Endothelial cell of umbilical vein (primary cell): ENCODE measurements around the gene ESYT3. TPM values are rescaled to one million over a fixed set of nuclear protein-coding genes. Genes with fewer than 3 reads are reported as not detected.

Experiments
- BruUV-seq: library from RNA; stranded (reverse); fragments of 400-500 nt; replicated peaks from 2 replicates; lab custom pipeline; 2021; lab: Mats Ljungman, UMichigan
- CTCF ChIA-PET: fragments of 300-600, 350-600 bp; sonication (Branson Sonifier 250); formaldehyde crosslinking; loops from one replicate; lab custom pipeline; 2021; ENCODE audit warnings: antibody characterized with exemption, inconsistent platforms; lab: Charles Lee
- POLR2A ChIA-PET: fragments of 300-600, 350-600 bp; sonication (Branson Sonifier 250); formaldehyde crosslinking; loops from one replicate; lab custom pipeline; 2021; ENCODE audit warnings: antibody characterized with exemption, inconsistent platforms; lab: Charles Lee
- DNase-seq: peaks from one replicate; pipeline ENCODE4 v3.0.0-alpha.2; 2011; ENCODE audit warnings: low read depth, low spot score
- FAIRE-seq: peaks from 2 replicates; lab custom pipeline; 2011; peaks lifted over from hg19 to GRCh38; lab: Jason Lieb, UNC
- H2AFZ ChIP-seq: 2 replicates; pipeline ENCODE4 v1.6.0; 2012; ENCODE audit warnings: low read depth, low read length, control low read depth, inconsistent platforms
- H3K27ac ChIP-seq: 2 replicates; pipeline ENCODE4 v1.5.1; 2011; ENCODE audit warnings: low read depth, mild to moderate bottlenecking, control low read depth, low read length, moderate library complexity; ENCODE audit not compliant: insufficient read depth
- H3K27me3 ChIP-seq, 2 experiments: 2 replicates each; pipeline versions ENCODE4 v1.6.0 to v1.6.1; 2011; ENCODE audit warnings: low read length in 2 of 2, mixed read lengths in 1 of 2; ENCODE audit not compliant: control insufficient read depth in 2 of 2, insufficient read depth in 2 of 2
- H3K36me3 ChIP-seq, 2 experiments: 2 replicates in 1 of 2; 3 replicates in 1 of 2; pipeline ENCODE4 v1.5.1; 2011; ENCODE audit warnings: low read length in 2 of 2, mild to moderate bottlenecking in 1 of 2, moderate library complexity in 1 of 2; ENCODE audit not compliant: control insufficient read depth in 2 of 2, insufficient read depth in 2 of 2; ENCODE audit errors: extremely low read depth in 1 of 2
- H3K4me1 ChIP-seq: 3 replicates; pipeline ENCODE4 v1.5.1; 2011; ENCODE audit warnings: mild to moderate bottlenecking, low read length; ENCODE audit not compliant: control insufficient read depth, insufficient read depth; ENCODE audit errors: extremely low read depth
- H3K4me2 ChIP-seq: 2 replicates; pipeline ENCODE4 v1.6.1; 2011; ENCODE audit warnings: low read length, control low read depth, mixed read lengths; ENCODE audit not compliant: insufficient read depth
- H3K4me3 ChIP-seq, 3 experiments: fragments of 200-600 bp in 1 of 3; sonication (generic), shearing (Covaris generic) in 1 of 3; replicated peaks in 1 of 3; 2 replicates each; pipeline ENCODE4 v1.5.1; 2011 to 2016; ENCODE audit warnings: control low read depth in 3 of 3, low read length in 3 of 3, mild to moderate bottlenecking in 2 of 3, inconsistent platforms in 1 of 3, low read depth in 1 of 3, moderate library complexity in 1 of 3; ENCODE audit not compliant: insufficient read depth in 1 of 3
- H3K79me2 ChIP-seq: 2 replicates; pipeline ENCODE4 v1.6.0; 2012; ENCODE audit warnings: low read length, inconsistent platforms; ENCODE audit not compliant: control insufficient read depth, insufficient read depth
- H3K9ac ChIP-seq: replicated peaks from 2 replicates; pipeline ENCODE3; 2011; ENCODE audit warnings: low read length, control low read depth; ENCODE audit not compliant: insufficient read depth; ENCODE audit errors: extremely low read depth
- H3K9me1 ChIP-seq: replicated peaks from 3 replicates; pipeline ENCODE4 v1.6.0; 2011; ENCODE audit warnings: mild to moderate bottlenecking, low read length; ENCODE audit not compliant: control insufficient read depth, insufficient read depth; ENCODE audit errors: extremely low read depth
- H3K9me3 ChIP-seq: replicated peaks from 2 replicates; pipeline ENCODE4 v1.5.1; 2012; ENCODE audit warnings: low read length, inconsistent platforms; ENCODE audit not compliant: control insufficient read depth, insufficient read depth
- H4K20me1 ChIP-seq: replicated peaks from 2 replicates; pipeline ENCODE3; 2011; ENCODE audit warnings: mild to moderate bottlenecking, low read length; ENCODE audit not compliant: control insufficient read depth, insufficient read depth; ENCODE audit errors: extremely low read depth
- EZH2 ChIP-seq: IDR thresholded peaks from 2 replicates; pipeline ENCODE4 v1.6.1; 2012; ENCODE audit warnings: borderline replicate concordance, low read depth, mild to moderate bottlenecking, moderate library complexity, low read length, inconsistent platforms; ENCODE audit not compliant: severe bottlenecking
- FOS ChIP-seq: IDR thresholded peaks from 2 replicates; pipeline ENCODE4 v1.6.1; 2011; ENCODE audit warnings: mild to moderate bottlenecking, low read length, moderate library complexity, borderline replicate concordance; ENCODE audit not compliant: insufficient read depth
- GATA2 ChIP-seq: IDR thresholded peaks from 2 replicates; pipeline ENCODE4 v1.7.0; 2011; ENCODE audit warnings: low read depth, mild to moderate bottlenecking, moderate library complexity, mixed read lengths, low read length; ENCODE audit not compliant: insufficient read length, insufficient read depth
- JUN ChIP-seq: IDR thresholded peaks from 2 replicates; pipeline ENCODE4 v1.6.1; 2011; ENCODE audit warnings: borderline replicate concordance, low read depth; ENCODE audit not compliant: insufficient read length, insufficient read depth
- MYC ChIP-seq: IDR thresholded peaks from one replicate; pipeline ENCODE4 v1.6.1; 2011; ENCODE audit warnings: mild to moderate bottlenecking, low read depth, low read length
- POLR2A ChIP-seq: IDR thresholded peaks from 2 replicates; pipeline ENCODE4 v1.6.1; 2012; ENCODE audit warnings: low read depth, mild to moderate bottlenecking, control low read depth, low read length
- POLR2AphosphoS5 ChIP-seq: IDR thresholded peaks from 2 replicates; pipeline ENCODE4 v1.6.1; 2012; ENCODE audit warnings: low read depth, mild to moderate bottlenecking, control low read depth, low read length, moderate library complexity; ENCODE audit not compliant: insufficient read depth
- dilution Hi-C: fragments of 300-500 bp; cut with MboI; formaldehyde crosslinking; loops from one replicate; pipeline ENCODE4 v1.15.0; 2019; ENCODE audit warnings: low sequenced_read_pairs; ENCODE audit not compliant: extremely low pct_ligation_motif_present
- intact Hi-C: fragments of 100-400 bp; cut with micrococcal nuclease; formaldehyde crosslinking; loops from one replicate; pipeline ENCODE4 v1.10.0; 2022
- polyA plus RNA-seq, 4 experiments: library from polyadenylated mRNA; depleted of rRNA in 3 of 4; stranded (reverse) in 3 of 4; unstranded in 1 of 4; fragments of >200 nt; gene quantifications; 2 replicates each; pipeline versions ENCODE4 v1.2.1 to v1.2.3, GENCODE V29; 2011 to 2012; ENCODE audit warnings: missing spikeins in 1 of 4
- total RNA-seq: library from RNA; stranded (reverse); gene quantifications from 2 replicates; pipeline ENCODE4 v1.2.3, GENCODE V29; 2021
- TF ChIP-seq, protein P1 (sequence below): IDR thresholded peaks from 2 replicates; pipeline ENCODE4 v1.6.1; 2011; ENCODE audit not compliant: insufficient read depth, insufficient read length
- TF ChIP-seq, protein P2 (sequence below), 2 donors: IDR thresholded peaks; 1 replicate in 1 of 2; 2 replicates in 1 of 2; pipeline ENCODE4 v1.5.1; 2011; ENCODE audit warnings: low read length in 2 of 2, mild to moderate bottlenecking in 2 of 2, moderate library complexity in 2 of 2, control low read depth in 1 of 2, inconsistent platforms in 1 of 2, low read depth in 1 of 2; ENCODE audit not compliant: insufficient read depth in 1 of 2; ENCODE audit errors: extremely low read depth in 1 of 2

ESYT3 gene
- total and polyA plus RNA-seq, 2 donors (not counting 3 experiments of a cell fraction or from before 2014, with no cell fraction given) = not detected

GRCh38 chr3:138443091-138443490 lies 8.7 kb downstream of the ESYT3 start:
- ChIA-PET POLR2A (no interaction called here), CTCF (interaction anchor here (1.0 kb wide), 1 partner anchor 493 kb away, joined by 3 read pairs; no protein-coding TSS in a partner anchor)
- Histone ChIP-seq H3K4me3 (no peak overlapping the region), H4K20me1 (no peaks in the 10 kb centered on the region), H3K27me3 (peaks cover 2 to 3% of the 10 kb centered on the region in 2 experiments), H3K27ac (no peak overlapping the region), H3K4me1 (no peaks in the 10 kb centered on the region), H3K4me2 (no peak overlapping the region), H3K9me3 (no peaks in the 10 kb centered on the region), H2AFZ (no peak overlapping the region), H3K79me2 (no peaks in the 10 kb centered on the region), H3K9me1 (no peaks in the 10 kb centered on the region), H3K36me3 (no peaks in the 10 kb centered on the region), H3K9ac (no peak overlapping the region)
- BruUV-seq = no TSS peak
- dilution Hi-C loops (no loop called here), intact Hi-C loops (no loop called here)
- DNase-seq = no peak
- no peak for FAIRE-seq
- TF ChIP-seq JUN (no peak), POLR2A (no peak), POLR2AphosphoS5 (no peak), GATA2 (no peak)

DNA sequence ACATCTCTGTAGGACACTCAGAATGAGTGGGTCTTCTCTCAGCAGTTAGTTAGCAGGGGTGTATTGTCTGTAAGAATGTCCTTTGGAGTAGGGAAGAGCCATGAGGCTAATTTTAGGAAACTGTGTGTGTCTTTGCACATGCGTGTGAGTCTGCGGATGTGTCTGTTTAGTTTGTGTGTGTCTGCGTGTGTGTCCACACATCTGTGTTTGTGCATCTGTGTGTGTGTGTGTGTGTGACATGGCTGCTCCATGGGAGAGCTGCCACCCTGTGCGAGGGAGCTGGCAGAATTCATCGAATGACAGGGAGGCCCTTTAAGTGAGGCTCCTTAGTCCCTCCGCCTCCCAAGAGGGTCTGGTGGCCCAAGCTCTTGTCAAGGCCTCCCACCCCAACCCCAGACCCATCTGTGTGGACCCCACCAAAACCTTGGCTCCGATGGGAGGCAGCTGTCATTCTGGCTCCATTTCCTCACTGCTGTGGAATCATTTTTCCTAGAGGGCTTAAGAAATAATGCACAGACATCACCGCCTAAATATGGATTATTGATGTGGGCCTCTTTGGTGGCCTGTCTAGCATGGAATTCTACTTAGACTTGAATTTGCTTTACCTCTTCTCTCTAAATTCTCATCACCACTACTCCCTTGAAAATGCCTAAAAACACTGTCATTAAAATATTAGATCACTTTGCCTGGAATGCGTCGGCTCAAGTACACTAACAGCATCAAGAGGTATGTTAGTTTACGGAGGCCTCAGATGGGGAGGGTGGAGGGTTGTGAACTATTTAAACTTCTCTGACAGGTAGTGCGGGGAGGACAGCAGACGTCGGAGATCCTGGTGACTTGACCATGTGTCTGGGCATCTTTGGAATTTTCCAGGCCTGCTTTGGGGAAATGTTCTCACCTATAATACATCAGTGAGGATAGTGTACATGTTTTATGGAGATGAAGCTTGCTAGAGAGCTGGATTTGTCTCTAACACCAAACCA lies 9.4 kb downstream of the ESYT3 start:
- H3K9me1 ChIP-seq = no peaks in the 10 kb centered on the region
- H4K20me1 ChIP-seq = no peaks in the 10 kb centered on the region
- H3K4me1 ChIP-seq = no peaks in the 10 kb centered on the region
- TF ChIP-seq MYC (no peak), EZH2 (no peak), GATA2 (no peak), FOS (no peak), JUN (no peak), POLR2AphosphoS5 (no peak), POLR2A (no peak)
- TF ChIP-seq, protein P1, sequence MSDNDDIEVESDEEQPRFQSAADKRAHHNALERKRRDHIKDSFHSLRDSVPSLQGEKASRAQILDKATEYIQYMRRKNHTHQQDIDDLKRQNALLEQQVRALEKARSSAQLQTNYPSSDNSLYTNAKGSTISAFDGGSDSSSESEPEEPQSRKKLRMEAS = no peak
- TF ChIP-seq, protein P2, sequence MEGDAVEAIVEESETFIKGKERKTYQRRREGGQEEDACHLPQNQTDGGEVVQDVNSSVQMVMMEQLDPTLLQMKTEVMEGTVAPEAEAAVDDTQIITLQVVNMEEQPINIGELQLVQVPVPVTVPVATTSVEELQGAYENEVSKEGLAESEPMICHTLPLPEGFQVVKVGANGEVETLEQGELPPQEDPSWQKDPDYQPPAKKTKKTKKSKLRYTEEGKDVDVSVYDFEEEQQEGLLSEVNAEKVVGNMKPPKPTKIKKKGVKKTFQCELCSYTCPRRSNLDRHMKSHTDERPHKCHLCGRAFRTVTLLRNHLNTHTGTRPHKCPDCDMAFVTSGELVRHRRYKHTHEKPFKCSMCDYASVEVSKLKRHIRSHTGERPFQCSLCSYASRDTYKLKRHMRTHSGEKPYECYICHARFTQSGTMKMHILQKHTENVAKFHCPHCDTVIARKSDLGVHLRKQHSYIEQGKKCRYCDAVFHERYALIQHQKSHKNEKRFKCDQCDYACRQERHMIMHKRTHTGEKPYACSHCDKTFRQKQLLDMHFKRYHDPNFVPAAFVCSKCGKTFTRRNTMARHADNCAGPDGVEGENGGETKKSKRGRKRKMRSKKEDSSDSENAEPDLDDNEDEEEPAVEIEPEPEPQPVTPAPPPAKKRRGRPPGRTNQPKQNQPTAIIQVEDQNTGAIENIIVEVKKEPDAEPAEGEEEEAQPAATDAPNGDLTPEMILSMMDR (IDR thresholded peaks at IDR 0.05; ENCODE audit: extremely low read depth in 1 of 2, insufficient read depth in 1 of 2, low read depth in 1 of 2, low read length in 2 of 2) = no peak
- no peak overlapping the region for H2AFZ ChIP-seq
- no peaks in the 10 kb centered on the region for H3K79me2 ChIP-seq
- no peak overlapping the region for H3K9ac ChIP-seq
- dilution Hi-C loops (no loop called here), intact Hi-C loops (no loop called here)
- H3K4me2 ChIP-seq = no peak overlapping the region
- no peak overlapping the region for H3K27ac ChIP-seq
- H3K4me3 ChIP-seq = no peak overlapping the region
- H3K27me3 ChIP-seq = peaks cover 2 to 3% of the 10 kb centered on the region in 2 experiments
- DNase-seq (no peak), FAIRE-seq (no peak)
- no peaks in the 10 kb centered on the region for H3K36me3 ChIP-seq
- POLR2A ChIA-PET = no interaction called here
- CTCF ChIA-PET = interaction anchor here (1.1 to 1.6 kb wide), 2 partner anchors 26 to 472 kb away, joined by 3 to 5 read pairs; no protein-coding TSS in a partner anchor
- no peaks in the 10 kb centered on the region for H3K9me3 ChIP-seq
- no TSS peak for BruUV-seq
